Esophagus (tissue), 2 donors: ENCODE results near the gene PAM16. TPM values are rescaled to one million over a fixed set of nuclear protein-coding genes. Genes with fewer than 3 reads are reported as not detected.

Experiments used
- H3K27ac ChIP-seq, 2 donors: one replicate each; pipeline ENCODE4 v1.5.1; 2013; ENCODE audit warnings: low read depth in 2 of 2, mild to moderate bottlenecking in 2 of 2, inconsistent platforms in 1 of 2, low read length in 1 of 2, moderate library complexity in 1 of 2
- H3K27me3 ChIP-seq, 2 donors: one replicate each; pipeline ENCODE4 v1.6.1; 2013; ENCODE audit warnings: low read length in 2 of 2, control low read depth in 1 of 2, mild to moderate bottlenecking in 1 of 2; ENCODE audit not compliant: insufficient read depth in 2 of 2, control insufficient read depth in 1 of 2
- H3K36me3 ChIP-seq, 2 donors: one replicate each; pipeline ENCODE4 v1.6.1; 2013; ENCODE audit warnings: low read length in 1 of 2; ENCODE audit not compliant: control insufficient read depth in 2 of 2, insufficient read depth in 2 of 2
- H3K4me1 ChIP-seq, 2 donors: one replicate each; pipeline ENCODE4 v1.6.1; 2013; ENCODE audit warnings: low read length in 1 of 2; ENCODE audit not compliant: control insufficient read depth in 2 of 2, insufficient read depth in 2 of 2
- H3K4me3 ChIP-seq, 2 donors: one replicate each; pipeline ENCODE4 v1.5.1; 2013; ENCODE audit warnings: low read length in 2 of 2, mild to moderate bottlenecking in 2 of 2, low read depth in 1 of 2, moderate library complexity in 1 of 2
- H3K9me3 ChIP-seq, 2 donors: one replicate each; pipeline ENCODE4 v1.6.1; 2013; ENCODE audit warnings: mild to moderate bottlenecking in 2 of 2, low read depth in 1 of 2, low read length in 1 of 2, moderate library complexity in 1 of 2; ENCODE audit not compliant: control insufficient read depth in 2 of 2, insufficient read depth in 1 of 2
- WGBS, 2 donors: extraction: QIAGEN DNeasy Blood & Tissue Kit; methylation state at CpG; one replicate each; pipeline ENCODE4 v1.1.7; 2013; 5-methylcytosine and 5-hydroxymethylcytosine counted together
- polyA plus RNA-seq, 2 donors: library from polyadenylated mRNA; stranded (reverse); fragments of 200-250 nt; gene quantifications; one replicate each; pipeline ENCODE4 v1.2.3, GENCODE V29; 2013
- donor health status: healthy with polysubstance abuse.
- donor health status: Bipolar disorder and iron deficiency.

The PAM16 gene
- polyA plus RNA-seq, 2 donors = 48.2 to 86.1 TPM

- peaks cover 18 to 20% of the 10 kb centered on the region in 2 donors for H3K4me1 ChIP-seq
- 80 to 83% methylated on average over 30 of the region's 30 CpGs for WGBS, 2 donors
- H3K36me3 ChIP-seq = no peaks in the 10 kb centered on the region
- H3K4me3 ChIP-seq = no peak overlapping the region
- H3K9me3 ChIP-seq = no peaks in the 10 kb centered on the region
- peak overlapping the region in 1 of 2 donors; percentile 32 for H3K27ac ChIP-seq
- H3K27me3 ChIP-seq = no peaks in the 10 kb centered on the region
Measured at GRCh38 chr16:4322121-4323052, 28.7 kb downstream of the PAM16 start.

- H3K27ac ChIP-seq = no peak overlapping the region
- no peaks in the 10 kb centered on the region for H3K9me3 ChIP-seq
- no peaks in the 10 kb centered on the region for H3K36me3 ChIP-seq
- 78 to 84% methylated on average over 19 of the region's 19 CpGs for WGBS, 2 donors
- no peak overlapping the region for H3K4me3 ChIP-seq
- H3K27me3 ChIP-seq = no peaks in the 10 kb centered on the region
- peaks cover 18 to 24% of the 10 kb centered on the region in 2 donors for H3K4me1 ChIP-seq
Measured at GRCh38 chr16:4321286-4322120, 29.6 kb downstream of the PAM16 start.

GRCh38 chr16:4320571-4321137, 30.5 kb downstream of the PAM16 start:
- Histone ChIP-seq H3K4me3 (no peak overlapping the region), H3K9me3 (no peaks in the 10 kb centered on the region), H3K36me3 (no peaks in the 10 kb centered on the region), H3K4me1 (peaks cover 18 to 24% of the 10 kb centered on the region in 2 donors), H3K27ac (peak overlapping the region in 1 of 2 donors; percentile 20), H3K27me3 (peaks cover 0 to 2% of the 10 kb centered on the region in 2 donors)
- WGBS, 2 donors = 42 to 54% methylated on average over 15 to 16 of the region's 16 CpGs

GRCh38 chr16:4319454-4320421, 31.4 kb downstream of the PAM16 start:
- Histone ChIP-seq H3K4me1 (peaks cover 15 to 28% of the 10 kb centered on the region in 2 donors), H3K4me3 (no peak overlapping the region), H3K36me3 (no peaks in the 10 kb centered on the region), H3K27ac (peak overlapping the region; percentile 14 to 43), H3K27me3 (peaks cover 0 to 2% of the 10 kb centered on the region in 2 donors), H3K9me3 (no peaks in the 10 kb centered on the region)
- WGBS, 2 donors = 46 to 58% methylated on average over 33 to 37 of the region's 37 CpGs

GRCh38 chr16:4318967-4319366, 32.2 kb downstream of the PAM16 start:
- peaks cover 15 to 27% of the 10 kb centered on the region in 2 donors for H3K4me1 ChIP-seq
- 73% methylated on average over 5 of the region's 5 CpGs for WGBS, 2 donors

GRCh38 chr16:4318451-4318910, 32.6 kb downstream of the PAM16 start:
- Histone ChIP-seq H3K9me3 (no peaks in the 10 kb centered on the region), H3K27ac (peak overlapping the region in 1 of 2 donors; percentile 11), H3K4me1 (peaks cover 15 to 27% of the 10 kb centered on the region in 2 donors), H3K36me3 (no peaks in the 10 kb centered on the region), H3K27me3 (peaks cover 0 to 2% of the 10 kb centered on the region in 2 donors), H3K4me3 (no peak overlapping the region)
- WGBS, 2 donors = 60 to 70% methylated on average over 13 of the region's 13 CpGs

More at GRCh38 chr16:4318967-4319366, 32.2 kb downstream of the PAM16 start:
- Histone ChIP-seq H3K27ac (peak overlapping the region in 1 of 2 donors; percentile 43), H3K4me3 (no peak overlapping the region), H3K27me3 (peaks cover 0 to 2% of the 10 kb centered on the region in 2 donors), H3K9me3 (no peaks in the 10 kb centered on the region), H3K36me3 (no peaks in the 10 kb centered on the region)

- H3K27me3 ChIP-seq = peaks cover 0 to 2% of the 10 kb centered on the region in 2 donors
- no peaks in the 10 kb centered on the region for H3K9me3 ChIP-seq
- H3K36me3 ChIP-seq = no peaks in the 10 kb centered on the region
- no peak overlapping the region for H3K4me3 ChIP-seq
- H3K4me1 ChIP-seq = peaks cover 15 to 27% of the 10 kb centered on the region in 2 donors
- H3K27ac ChIP-seq = peak overlapping the region; percentile 62 to 81
- 55 to 58% methylated on average over 10 to 12 of the region's 12 CpGs for WGBS, 2 donors
Measured at GRCh38 chr16:4317532-4318450, 33.3 kb downstream of the PAM16 start.
